Endothelial cell of umbilical vein (primary cell): ENCODE data around the gene SIGLEC7.

Experiments
- CTCF ChIP-seq, 2 donors: IDR thresholded peaks; 1 replicate in 1 of 2; 2 replicates in 1 of 2; pipeline ENCODE4 v1.5.1; 2011; ENCODE audit warnings: low read length in 2 of 2, mild to moderate bottlenecking in 2 of 2, moderate library complexity in 2 of 2, control low read depth in 1 of 2, inconsistent platforms in 1 of 2, low read depth in 1 of 2; ENCODE audit not compliant: insufficient read depth in 1 of 2; ENCODE audit errors: extremely low read depth in 1 of 2
- EZH2 ChIP-seq: IDR thresholded peaks from 2 replicates; pipeline ENCODE4 v1.6.1; 2012; ENCODE audit warnings: borderline replicate concordance, low read depth, mild to moderate bottlenecking, moderate library complexity, low read length, inconsistent platforms; ENCODE audit not compliant: severe bottlenecking
- GATA2 ChIP-seq: IDR thresholded peaks from 2 replicates; pipeline ENCODE4 v1.7.0; 2011; ENCODE audit warnings: low read depth, mild to moderate bottlenecking, moderate library complexity, mixed read lengths, low read length; ENCODE audit not compliant: insufficient read length, insufficient read depth
- JUN ChIP-seq: IDR thresholded peaks from 2 replicates; pipeline ENCODE4 v1.6.1; 2011; ENCODE audit warnings: borderline replicate concordance, low read depth; ENCODE audit not compliant: insufficient read length, insufficient read depth
- MYC ChIP-seq: IDR thresholded peaks from one replicate; pipeline ENCODE4 v1.6.1; 2011; ENCODE audit warnings: mild to moderate bottlenecking, low read depth, low read length
- POLR2A ChIP-seq: IDR thresholded peaks from 2 replicates; pipeline ENCODE4 v1.6.1; 2012; ENCODE audit warnings: low read depth, mild to moderate bottlenecking, control low read depth, low read length
- POLR2AphosphoS5 ChIP-seq: IDR thresholded peaks from 2 replicates; pipeline ENCODE4 v1.6.1; 2012; ENCODE audit warnings: low read depth, mild to moderate bottlenecking, control low read depth, low read length, moderate library complexity; ENCODE audit not compliant: insufficient read depth
- TF ChIP-seq, protein P1 (sequence below): IDR thresholded peaks from 2 replicates; pipeline ENCODE4 v1.6.1; 2011; ENCODE audit not compliant: insufficient read depth, insufficient read length

DNA sequence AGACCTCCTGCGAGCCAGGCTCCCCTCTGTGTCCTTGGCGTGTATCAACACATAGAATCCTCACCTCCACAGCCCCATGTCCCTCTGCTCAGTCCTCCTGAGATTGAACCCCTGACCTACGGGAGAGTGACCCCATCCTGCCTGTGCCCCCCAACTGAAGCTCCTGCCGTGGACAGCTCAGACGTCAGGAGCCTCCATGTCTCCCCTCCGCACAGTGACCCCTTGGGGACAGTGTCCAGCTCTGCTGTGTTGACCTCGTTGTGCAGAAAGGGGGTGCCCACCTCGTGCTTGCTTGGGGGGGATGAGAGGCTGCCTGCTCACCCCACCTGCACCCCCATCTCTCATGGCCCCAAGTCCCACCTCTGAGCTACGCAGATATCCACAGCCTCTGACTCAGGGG, 17.9 kb upstream of the SIGLEC7 start:
- TF ChIP-seq CTCF (IDR thresholded peaks at IDR 0.05; ENCODE audit: extremely low read depth in 1 of 2, insufficient read depth in 1 of 2, low read depth in 1 of 2, low read length in 2 of 2) (no peak), POLR2A (no peak), EZH2 (no peak), MYC (no peak), POLR2AphosphoS5 (no peak), JUN (no peak), GATA2 (no peak)
- TF ChIP-seq, protein P1, sequence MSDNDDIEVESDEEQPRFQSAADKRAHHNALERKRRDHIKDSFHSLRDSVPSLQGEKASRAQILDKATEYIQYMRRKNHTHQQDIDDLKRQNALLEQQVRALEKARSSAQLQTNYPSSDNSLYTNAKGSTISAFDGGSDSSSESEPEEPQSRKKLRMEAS, result no peak
